Measurements from ENCODE around the gene ATP6V1C2. TPM values are rescaled to one million over a fixed set of nuclear protein-coding genes. Genes with fewer than 3 reads are reported as not detected.
A peak's percentile ranks its signal among the peaks of the same experiment; 100 is the strongest.

Gene ATP6V1C2
- total RNA-seq, 1 donor from 2014 or later = 0.26 TPM

DNA sequence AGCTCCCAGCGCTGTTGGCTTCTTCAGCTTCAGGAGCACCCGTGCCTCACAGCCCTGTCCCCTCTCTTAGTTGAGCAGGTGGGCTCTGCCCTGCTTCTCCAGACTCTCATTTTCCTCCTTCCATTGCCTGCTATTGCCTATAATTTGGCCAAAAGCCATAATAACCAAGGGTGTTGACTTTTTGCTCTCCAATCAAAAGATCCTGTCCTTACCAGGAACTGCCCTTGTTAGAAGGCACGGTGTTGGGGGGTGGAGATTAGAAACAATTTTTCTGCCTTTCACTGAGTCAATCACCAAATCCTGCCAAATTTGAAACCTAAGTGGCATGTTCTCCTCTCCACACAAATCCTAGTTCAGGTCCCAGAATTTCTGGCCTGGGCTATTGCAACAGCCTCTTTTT is 107.9 kb downstream of the ATP6V1C2 start:
- TF ChIP-seq CTCF (IDR thresholded peaks at IDR 0.05; ENCODE audit: insufficient read depth, low read length, severe bottlenecking) = no peak
- Histone ChIP-seq H3K27me3 (ENCODE audit: control insufficient read depth, insufficient read depth, low read length) (peaks cover 11% of the 10 kb centered on the region), H3K36me3 (ENCODE audit: control insufficient read depth, insufficient read depth, low read length) (no peaks in the 10 kb centered on the region), H3K4me3 (ENCODE audit: low read depth, low read length) (no peak overlapping the region)
- DNase-seq (ENCODE audit: low read depth) = no peak
- FAIRE-seq = no peak

DNA sequence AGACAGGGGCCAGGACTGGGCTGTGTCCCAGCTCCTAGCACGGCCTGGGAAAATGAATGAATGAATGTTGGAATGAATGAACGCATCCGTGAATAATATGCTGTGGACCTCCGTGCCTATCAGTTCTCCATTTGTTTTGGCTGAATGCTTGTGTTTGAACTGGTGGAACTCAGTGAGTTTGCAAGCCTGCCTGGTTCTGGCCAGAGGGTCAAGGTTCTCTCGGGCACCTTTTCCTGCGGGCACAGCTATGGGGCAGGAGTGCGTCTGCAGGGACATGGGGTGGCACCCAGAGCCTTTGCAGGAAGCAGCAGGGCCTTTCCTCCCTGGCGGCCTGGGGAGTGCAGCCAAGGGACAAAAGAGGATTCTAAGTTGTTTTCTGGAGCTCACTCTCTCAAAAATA is 108.8 kb downstream of the ATP6V1C2 start:
- Histone ChIP-seq H3K4me3 (ENCODE audit: low read depth, low read length) (no peak overlapping the region), H3K36me3 (ENCODE audit: control insufficient read depth, insufficient read depth, low read length) (no peaks in the 10 kb centered on the region), H3K27me3 (ENCODE audit: control insufficient read depth, insufficient read depth, low read length) (peaks cover 11% of the 10 kb centered on the region)
- TF ChIP-seq CTCF (IDR thresholded peaks at IDR 0.05; ENCODE audit: insufficient read depth, low read length, severe bottlenecking) = no peak
- FAIRE-seq (no peak), DNase-seq (ENCODE audit: low read depth) (no peak)

DNA sequence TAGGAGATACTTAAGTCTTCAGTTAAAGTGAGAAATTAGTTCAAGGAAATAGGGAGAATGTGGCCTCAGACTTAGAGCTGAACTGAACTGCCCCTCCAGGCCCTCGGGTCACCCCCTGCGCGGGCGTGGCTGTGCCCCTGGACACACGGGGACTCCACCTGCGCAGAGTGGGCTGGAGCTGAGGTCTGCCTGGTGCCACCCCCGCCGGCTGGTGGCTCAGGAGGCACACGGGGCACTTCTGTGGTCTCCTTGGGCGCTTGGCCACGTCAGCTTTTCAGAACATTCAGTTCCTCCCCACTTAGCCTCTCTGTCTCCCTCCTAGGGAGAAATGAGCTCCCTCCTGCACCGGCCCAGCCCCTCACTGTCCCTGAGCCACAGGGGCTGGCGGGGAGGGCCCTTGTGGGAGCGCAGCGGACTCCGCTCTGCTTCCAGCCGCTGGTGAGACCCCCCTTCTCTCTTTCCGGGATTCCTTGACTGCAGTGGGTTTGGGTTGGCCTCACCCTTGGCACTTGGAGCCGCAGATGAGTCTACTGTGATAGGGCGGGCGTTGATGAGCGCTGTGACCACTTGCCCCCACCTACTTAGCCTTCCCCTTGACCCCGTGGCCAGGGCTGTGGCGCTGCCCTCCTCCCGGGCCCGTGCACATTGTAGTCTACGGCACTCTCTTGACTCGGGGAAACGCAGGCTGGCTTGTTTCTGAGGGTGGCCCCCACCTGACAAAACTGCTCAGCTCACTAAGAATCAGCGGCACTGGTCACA is 109.4 kb downstream of the ATP6V1C2 start:
- Histone ChIP-seq H3K27me3 (ENCODE audit: control insufficient read depth, insufficient read depth, low read length) (peaks cover 11% of the 10 kb centered on the region), H3K36me3 (ENCODE audit: control insufficient read depth, insufficient read depth, low read length) (no peaks in the 10 kb centered on the region), H3K4me3 (ENCODE audit: low read depth, low read length) (no peak overlapping the region)
- FAIRE-seq (no peak), DNase-seq (ENCODE audit: low read depth) (no peak)
- TF ChIP-seq CTCF (IDR thresholded peaks at IDR 0.05; ENCODE audit: insufficient read depth, low read length, severe bottlenecking) = no peak

GRCh38 chr2:10831400-10831985 is 110.1 kb downstream of the ATP6V1C2 start:
- no peak overlapping the region for H3K4me3 ChIP-seq (ENCODE audit: low read depth, low read length)
- peaks cover 11% of the 10 kb centered on the region for H3K27me3 ChIP-seq (ENCODE audit: control insufficient read depth, insufficient read depth, low read length)
- TF ChIP-seq CTCF (IDR thresholded peaks at IDR 0.05; ENCODE audit: insufficient read depth, low read length, severe bottlenecking) = no peak
- DNase-seq (ENCODE audit: low read depth) (no peak), FAIRE-seq (no peak)
- no peaks in the 10 kb centered on the region for H3K36me3 ChIP-seq (ENCODE audit: control insufficient read depth, insufficient read depth, low read length)

- Histone ChIP-seq H3K27me3 (ENCODE audit: control insufficient read depth, insufficient read depth, low read length) (peaks cover 11% of the 10 kb centered on the region), H3K36me3 (ENCODE audit: control insufficient read depth, insufficient read depth, low read length) (no peaks in the 10 kb centered on the region), H3K4me3 (ENCODE audit: low read depth, low read length) (no peak overlapping the region)
- FAIRE-seq = peak; percentile 62
- DNase-seq (ENCODE audit: low read depth) = peak; percentile 56
- peak; percentile 97 for TF ChIP-seq CTCF (IDR thresholded peaks at IDR 0.05; ENCODE audit: insufficient read depth, low read length, severe bottlenecking)
These were observed 110.9 kb downstream of the ATP6V1C2 start for GRCh38 chr2:10832203-10832936.

Data from bronchial epithelial cell (primary cell).